ENCODE results near the gene DPM3.

DNA sequence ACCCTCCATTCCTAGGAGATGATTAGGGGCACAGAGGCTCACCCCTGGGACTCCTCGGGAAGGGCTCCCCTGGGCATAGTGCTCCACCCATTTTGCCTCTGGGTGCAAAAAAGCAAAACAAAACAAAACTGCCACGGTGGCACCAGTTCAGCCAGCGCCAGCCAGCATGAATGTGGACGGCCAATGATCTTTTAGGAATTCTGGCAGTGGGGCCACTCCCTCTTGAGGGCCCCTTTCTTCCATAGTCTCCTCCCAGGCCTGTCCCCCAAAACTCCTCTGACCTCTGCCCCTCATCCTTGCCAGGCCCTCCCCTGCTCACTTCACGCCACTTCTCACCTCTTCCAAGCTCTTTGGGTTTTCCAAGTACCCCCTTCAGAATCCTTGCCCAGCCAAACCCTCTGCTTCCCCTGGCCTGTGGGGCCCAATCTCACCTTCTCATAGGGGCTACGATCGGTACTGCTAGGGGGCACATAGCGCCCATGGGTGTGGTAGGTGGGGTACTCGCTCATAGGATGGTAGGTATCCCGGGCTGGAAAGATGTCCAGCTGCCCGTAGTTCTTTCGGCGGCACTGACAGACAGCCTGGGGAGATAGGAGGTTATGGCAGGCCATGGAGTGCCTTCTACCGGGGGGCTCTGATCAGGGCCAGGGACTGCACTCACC lies 46.6 kb upstream of the DPM3 start:
- TF ChIP-seq CTCF (conservative IDR thresholded peaks at IDR 0.05 in 1 of 2, IDR thresholded peaks at IDR 0.05 in 1 of 2; ENCODE audit: extremely low read depth in 1 of 2, insufficient read depth in 1 of 2, low read depth in 1 of 2, low read length in 2 of 2) (no peak), EZH2 (IDR thresholded peaks at IDR 0.05; ENCODE audit: borderline replicate concordance, low read length) (no peak)
